Fibroblast of skin of left quadriceps (primary cell): Measurements from ENCODE around the gene RELT.
A peak's percentile ranks its signal among the peaks of the same experiment; 100 is the strongest.

ENCODE experiments used
- DNase-seq, 2 experiments: peaks; one replicate each; pipeline ENCODE4 v3.0.0-alpha.2; 2013; ENCODE audit warnings: low read depth in 2 of 2

The RELT gene

GRCh38 chr11:73376160-73376802, at the start of gene RELT:
RELT (plus strand) TSS chr11:73376399; CDS start chr11:73389137, 12,738 bp downstream.
- DNase-seq = peak; percentile 81 to 82

- no peak for DNase-seq
Measured at GRCh38 chr11:73326929-73327811, 49.0 kb upstream of the RELT start.

- DNase-seq = no peak
Measured at GRCh38 chr11:73327812-73328364, 48.3 kb upstream of the RELT start.

- DNase-seq = no peak
Measured at GRCh38 chr11:73330569-73331093, 45.6 kb upstream of the RELT start.

GRCh38 chr11:73331138-73331916, 44.9 kb upstream of the RELT start:
- no peak for DNase-seq

GRCh38 chr11:73333173-73333572, 43.0 kb upstream of the RELT start:
- no peak for DNase-seq

GRCh38 chr11:73333640-73334383, 42.4 kb upstream of the RELT start:
- no peak for DNase-seq

GRCh38 chr11:73334384-73335203, 41.6 kb upstream of the RELT start:
- DNase-seq = peak in 1 of 2 experiments; percentile 38

- peak; percentile 80 to 86 for DNase-seq
Measured at GRCh38 chr11:73335204-73335923, 40.8 kb upstream of the RELT start.

- no peak for DNase-seq
Measured at GRCh38 chr11:73337846-73338245, 38.4 kb upstream of the RELT start.

- DNase-seq = no peak
Measured at GRCh38 chr11:73338279-73338678, 37.9 kb upstream of the RELT start.

- DNase-seq = no peak
Measured at GRCh38 chr11:73340164-73340563, 36.0 kb upstream of the RELT start.

- DNase-seq = no peak
Measured at GRCh38 chr11:73342633-73343032, 33.6 kb upstream of the RELT start.

- DNase-seq = no peak
Measured at GRCh38 chr11:73343076-73343873, 32.9 kb upstream of the RELT start.

GRCh38 chr11:73344191-73344607, 32.0 kb upstream of the RELT start:
- DNase-seq = no peak

GRCh38 chr11:73345481-73346160, 30.6 kb upstream of the RELT start:
- DNase-seq = no peak

- DNase-seq = no peak
Measured at GRCh38 chr11:73346186-73346935, 29.8 kb upstream of the RELT start.
